H9 (cell line): ENCODE data around the gene TRAPPC2L. TPM values are rescaled to one million over a fixed set of nuclear protein-coding genes. Genes with fewer than 3 reads are reported as not detected.

Source experiments
- DNase-seq: peaks from one replicate; pipeline ENCODE4 v3.0.0-alpha.2; 2017
- H2AFZ ChIP-seq: one replicate; pipeline ENCODE4 v1.6.1; 2013; ENCODE audit warnings: mild to moderate bottlenecking, low read length, control low read depth, moderate library complexity
- H2AK5ac ChIP-seq: 2 replicates; pipeline ENCODE4 v1.6.1; 2013; ENCODE audit warnings: low read length, control low read depth, mixed read lengths; ENCODE audit not compliant: insufficient read length
- H2BK120ac ChIP-seq: one replicate; pipeline ENCODE4 v1.6.1; 2013; ENCODE audit warnings: low read depth, mild to moderate bottlenecking, low read length, control low read depth, inconsistent platforms; ENCODE audit not compliant: poor library complexity, severe bottlenecking
- H2BK12ac ChIP-seq: 2 replicates; pipeline ENCODE4 v1.6.1; 2013; ENCODE audit warnings: low read length, control low read depth, mixed read lengths, low read depth; ENCODE audit not compliant: insufficient read length
- H2BK15ac ChIP-seq: 2 replicates; pipeline ENCODE4 v1.6.1; 2013; ENCODE audit warnings: low read depth, low read length, control low read depth
- H2BK20ac ChIP-seq: one replicate; pipeline ENCODE4 v1.6.1; 2013; ENCODE audit warnings: low read depth, mild to moderate bottlenecking, low read length, control low read depth, inconsistent platforms; ENCODE audit not compliant: poor library complexity, severe bottlenecking
- H2BK5ac ChIP-seq: 2 replicates; pipeline ENCODE4 v1.6.1; 2013; ENCODE audit warnings: low read length, control low read depth, mixed read lengths; ENCODE audit not compliant: insufficient read length
- H3K14ac ChIP-seq: 2 replicates; pipeline ENCODE4 v1.6.1; 2013; ENCODE audit warnings: low read length, control low read depth; ENCODE audit not compliant: insufficient read depth
- H3K18ac ChIP-seq: 2 replicates; pipeline ENCODE4 v1.6.1; 2013; ENCODE audit warnings: low read depth, mild to moderate bottlenecking, mixed read lengths, low read length, control low read depth; ENCODE audit not compliant: insufficient read length
- H3K23ac ChIP-seq: 2 replicates; pipeline ENCODE4 v1.6.1; 2013; ENCODE audit warnings: low read length, control low read depth, mixed read lengths, low read depth; ENCODE audit not compliant: insufficient read length
- H3K23me2 ChIP-seq: 2 replicates; pipeline ENCODE4 v1.6.1; 2013; ENCODE audit warnings: low read depth, mild to moderate bottlenecking, mixed read lengths, low read length, control low read depth; ENCODE audit not compliant: insufficient read length, poor library complexity, severe bottlenecking
- H3K27ac ChIP-seq: 2 replicates; pipeline ENCODE4 v1.5.1; 2013; ENCODE audit warnings: low read length, control low read depth, mixed read lengths, low read depth; ENCODE audit not compliant: insufficient read length
- H3K27me3 ChIP-seq: 2 replicates; pipeline ENCODE4 v1.6.1; 2013; ENCODE audit warnings: low read length, control low read depth, inconsistent platforms; ENCODE audit not compliant: insufficient read depth
- H3K4ac ChIP-seq: 2 replicates; pipeline ENCODE4 v1.6.1; 2013; ENCODE audit warnings: low read depth, mild to moderate bottlenecking, control low read depth, inconsistent platforms, low read length, moderate library complexity
- H3K4me1 ChIP-seq: 2 replicates; pipeline ENCODE4 v1.6.1; 2013; ENCODE audit warnings: low read length, control low read depth, inconsistent platforms; ENCODE audit not compliant: insufficient read depth
- H3K4me2 ChIP-seq: 2 replicates; pipeline ENCODE4 v1.6.1; 2013; ENCODE audit warnings: low read length, control low read depth, mixed read lengths; ENCODE audit not compliant: insufficient read length, insufficient read depth
- H3K56ac ChIP-seq: 2 replicates; pipeline ENCODE4 v1.6.1; 2013; ENCODE audit warnings: low read depth, mild to moderate bottlenecking, mixed read lengths, low read length, control low read depth; ENCODE audit not compliant: insufficient read length
- H3K79me1 ChIP-seq: 2 replicates; pipeline ENCODE4 v1.6.1; 2013; ENCODE audit warnings: low read depth, mild to moderate bottlenecking, moderate library complexity, low read length, control low read depth, inconsistent platforms; ENCODE audit not compliant: insufficient read depth, poor library complexity, severe bottlenecking
- H3K79me2 ChIP-seq: 2 replicates; pipeline ENCODE4 v1.6.1; 2013; ENCODE audit warnings: low read length, control low read depth, inconsistent platforms; ENCODE audit not compliant: insufficient read depth
- H3K9ac ChIP-seq: 2 replicates; pipeline ENCODE4 v1.6.1; 2013; ENCODE audit warnings: low read length, control low read depth, mixed read lengths; ENCODE audit not compliant: insufficient read length; ENCODE audit errors: extremely low read depth
- H3K9me3 ChIP-seq: one replicate; pipeline ENCODE4 v1.6.1; 2013; ENCODE audit warnings: low read depth, low read length, inconsistent platforms; ENCODE audit not compliant: control insufficient read depth
- H3T11ph ChIP-seq: one replicate; pipeline ENCODE4 v1.6.1; 2013; ENCODE audit warnings: mild to moderate bottlenecking, low read length, control low read depth, inconsistent platforms
- H4K20me1 ChIP-seq: one replicate; pipeline ENCODE4 v1.6.1; 2013; ENCODE audit not compliant: control insufficient read depth, insufficient read length, insufficient read depth
- H4K5ac ChIP-seq: 2 replicates; pipeline ENCODE4 v1.6.1; 2013; ENCODE audit warnings: low read depth, mild to moderate bottlenecking, mixed read lengths, low read length, control low read depth; ENCODE audit not compliant: insufficient read length
- H4K8ac ChIP-seq: replicated peaks from 2 replicates; pipeline ENCODE4 v1.6.1; 2013; ENCODE audit warnings: low read length, control low read depth, mixed read lengths, low read depth; ENCODE audit not compliant: insufficient read length
- H4K91ac ChIP-seq: 2 replicates; pipeline ENCODE4 v1.6.1; 2013; ENCODE audit warnings: low read depth, mild to moderate bottlenecking, moderate library complexity, mixed read lengths, low read length, control low read depth; ENCODE audit not compliant: insufficient read length
- H3K27ac Mint-ChIP-seq, 3 experiments: 2 replicates in 2 of 3; 3 replicates in 1 of 3; pipeline ENCODE4 v1.8.0; 2020 to 2021; ENCODE audit warnings: mixed read lengths in 3 of 3, mild to moderate bottlenecking in 1 of 3, moderate library complexity in 1 of 3
- H3K27me3 Mint-ChIP-seq: 2 replicates; pipeline ENCODE4 v1.8.0; 2021; ENCODE audit warnings: low read depth, mild to moderate bottlenecking, moderate library complexity, mixed read lengths
- H3K36me3 Mint-ChIP-seq, 3 experiments: 2 replicates in 2 of 3; 3 replicates in 1 of 3; pipeline ENCODE4 v1.8.0; 2020 to 2021; ENCODE audit warnings: low read depth in 3 of 3, mixed read lengths in 3 of 3; ENCODE audit not compliant: insufficient read depth in 1 of 3
- H3K4me1 Mint-ChIP-seq, 2 experiments: 2 replicates each; pipeline ENCODE4 v1.8.0; 2020; ENCODE audit warnings: mixed read lengths in 2 of 2
- H3K4me3 Mint-ChIP-seq, 2 experiments: 2 replicates in 1 of 2; 3 replicates in 1 of 2; pipeline ENCODE4 v1.8.0; 2020 to 2021; ENCODE audit warnings: mild to moderate bottlenecking in 2 of 2, mixed read lengths in 2 of 2, moderate library complexity in 1 of 2
- H3K9me3 Mint-ChIP-seq, 2 experiments: 2 replicates in 1 of 2; 3 replicates in 1 of 2; pipeline ENCODE4 v1.8.0; 2020; ENCODE audit warnings: mild to moderate bottlenecking in 2 of 2, mixed read lengths in 2 of 2, moderate library complexity in 1 of 2
- CTCF ChIP-seq: fragments of 200-600 bp; sonication (generic); conservative IDR thresholded peaks from 3 replicates; pipeline ENCODE4 v1.8.0; 2021; ENCODE audit warnings: antibody characterized with exemption, mild to moderate bottlenecking
- WGBS: extraction: QIAGEN DNeasy Blood & Tissue Kit; methylation state at CpG from one replicate; pipeline ENCODE4 v1.1.7; 2013; ENCODE audit warnings: missing lambda C conversion rate, low lambda C conversion rate, mixed read lengths; ENCODE audit not compliant: insufficient read length; ENCODE audit errors: extremely low coverage; 5-methylcytosine and 5-hydroxymethylcytosine counted together
- total RNA-seq: library from RNA; stranded (reverse); gene quantifications from 2 replicates; pipeline ENCODE4 v1.2.1, GENCODE V29; 2021

The TRAPPC2L gene
- total RNA-seq, 1 experiment from 2014 or later = 90.3 TPM

DNA sequence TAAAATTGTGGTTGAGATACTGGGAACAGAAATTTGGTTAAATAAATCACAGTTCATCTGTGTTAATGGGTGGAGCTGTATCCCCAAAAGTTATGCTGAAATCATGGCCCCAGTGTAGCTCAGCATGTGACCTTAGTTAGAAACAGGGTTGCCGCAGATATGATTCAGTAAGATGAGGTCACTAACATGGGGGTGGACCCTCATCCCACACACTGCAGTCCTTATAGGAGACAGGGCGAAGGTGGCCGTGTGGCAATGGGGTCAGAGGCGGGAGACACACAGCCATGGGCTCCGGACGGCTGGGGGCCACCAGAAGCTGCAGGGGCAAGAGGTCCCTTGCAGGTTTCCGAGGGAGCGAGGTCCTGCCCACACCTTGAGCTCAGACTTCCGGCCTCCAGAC is 10.8 kb upstream of the TRAPPC2L start:
- Histone ChIP-seq H3K9me3 (no peaks in the 10 kb centered on the region), H3K56ac (no peak overlapping the region), H2BK12ac (no peak overlapping the region), H3K9ac (no peak overlapping the region), H3K27me3 (no peaks in the 10 kb centered on the region), H3K23me2 (no peaks in the 10 kb centered on the region), H3K27ac (no peak overlapping the region), H3K18ac (no peak overlapping the region), H3K79me2 (no peaks in the 10 kb centered on the region), H4K8ac (no peak overlapping the region), H2BK15ac (no peak overlapping the region), H2AFZ (no peak overlapping the region), H3K4ac (no peak overlapping the region), H2BK5ac (no peak overlapping the region), H2AK5ac (no peak overlapping the region), H3K4me2 (no peak overlapping the region), H3K23ac (no peak overlapping the region), H4K91ac (no peak overlapping the region), H3K79me1 (no peaks in the 10 kb centered on the region), H3K4me1 (no peaks in the 10 kb centered on the region), H2BK20ac (no peak overlapping the region), H3T11ph (no peak overlapping the region), H2BK120ac (no peak overlapping the region), H4K5ac (no peak overlapping the region), H3K14ac (no peak overlapping the region), H4K20me1 (no peaks in the 10 kb centered on the region)
- Mint-ChIP-seq H3K9me3 (no peaks in the 10 kb centered on the region), H3K27ac (no peak overlapping the region), H3K4me1 (no peaks in the 10 kb centered on the region), H3K4me3 (no peak overlapping the region), H3K27me3 (no peaks in the 10 kb centered on the region), H3K36me3 (peaks cover 0 to 3% (median 0%) of the 10 kb centered on the region in 3 experiments; a peak in 2 of 7 replicates)
- no peak for DNase-seq
- no peak for TF ChIP-seq CTCF
- WGBS = no CpG with 5 or more reads among the region's 9 CpGs
